ENCODE measurements around the gene CCDC154. TPM values are rescaled to one million over a fixed set of nuclear protein-coding genes. Genes with fewer than 3 reads are reported as not detected.

Gene CCDC154
- total and polyA plus RNA-seq, 2 of the 4 experiments (the other 2 are of a cell fraction): 0.09 TPM; not detected in 1

DNA sequence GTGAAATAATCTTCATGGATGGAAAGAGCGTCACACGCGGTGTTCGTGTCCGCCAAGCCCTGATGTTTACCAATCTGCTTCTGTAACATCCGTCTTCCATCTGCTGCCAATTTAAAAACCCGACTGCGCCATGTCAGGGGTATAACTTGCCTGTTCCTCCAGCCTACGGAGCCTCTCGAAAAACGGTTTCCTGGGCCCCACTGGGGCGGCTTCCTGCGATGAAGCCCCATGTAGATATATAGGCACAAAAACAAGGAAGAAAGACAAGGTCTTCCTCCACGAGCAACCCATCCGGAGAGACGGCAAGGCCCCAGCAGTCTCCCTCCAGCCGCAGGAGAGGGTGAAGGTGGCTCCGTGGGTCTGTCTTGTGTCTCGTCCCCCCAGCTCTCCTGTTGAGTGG is 44.3 kb upstream of the CCDC154 start, which contains the start of gene PTX4:
Gene PTX4, minus strand, starts transcription at position 326 of the 400 bp plus-strand sequence. Its CDS starts 35 bp downstream, at position 291.
- no peak within 1 kb of the TSS for H2AK5ac ChIP-seq (ENCODE audit: low read depth, low read length)
- no peak within 1 kb of the TSS for H3K27ac ChIP-seq (ENCODE audit: insufficient read depth, low read length)
- H3K4me3 ChIP-seq (ENCODE audit: insufficient read depth, low read depth, low read length): no peak within 1 kb of the TSS
- intact Hi-C loops (cut with micrococcal nuclease): no loop called here
- H3K4me1 ChIP-seq (ENCODE audit: control insufficient read depth, insufficient read depth, low read length): peaks cover 4% of the 10 kb centered on the region
- no TSS peak for BruUV-seq (replicated peaks)
- H2BK15ac ChIP-seq (ENCODE audit: low read depth, low read length): no peak within 1 kb of the TSS
- no peaks in the 10 kb centered on the region for H4K20me1 ChIP-seq (ENCODE audit: insufficient read depth, low read length)
- no peak within 1 kb of the TSS for H2BK120ac ChIP-seq (ENCODE audit: low read depth, low read length)
- DNase-seq: no peak
- H2BK20ac ChIP-seq (ENCODE audit: low read depth, low read length): no peak within 1 kb of the TSS
- H3K23ac ChIP-seq (ENCODE audit: low read depth, low read length): no peak within 1 kb of the TSS
- peaks cover 3% of the 10 kb centered on the region; the same call in 1 of the 2 replicates for H3K27me3 ChIP-seq (ENCODE audit: control insufficient read depth, insufficient read depth, low read length)
- no peak within 1 kb of the TSS for H3K9ac ChIP-seq (ENCODE audit: low read depth, low read length)
- peaks cover 0 to 9% of the 10 kb centered on the region in 2 experiments; a peak in 2 of 4 replicates for H3K79me1 ChIP-seq (ENCODE audit: low read depth in 1 of 2, low read length in 2 of 2)
- no peak within 1 kb of the TSS for H4K8ac ChIP-seq (ENCODE audit: low read depth in 2 of 2, low read length in 2 of 2)
- H2AFZ ChIP-seq (replicated peaks; ENCODE audit: low read length, poor library complexity): peak within 1 kb of the TSS; percentile 58
- H3K9me1 ChIP-seq (ENCODE audit: insufficient read depth, low read length): peaks cover 7% of the 10 kb centered on the region
- ChIA-PET CTCF (no interaction called here), POLR2A (ENCODE audit: unreplicated experiment) (no interaction called here)
- no peaks in the 10 kb centered on the region for H3K36me3 ChIP-seq (ENCODE audit: control insufficient read depth, insufficient read depth, low read length)
- 81% methylated on average over 9 of the region's 19 CpGs; no CpG with 5 or more reads in 1 of the 2 experiments for WGBS, 2 experiments (ENCODE audit: extremely low coverage in 2 of 2, insufficient read length in 1 of 2)
- H2BK5ac ChIP-seq (ENCODE audit: low read depth, low read length, poor library complexity, severe bottlenecking): no peak within 1 kb of the TSS
- H3K56ac ChIP-seq (ENCODE audit: extremely low read depth, insufficient read depth, low read length): no peak within 1 kb of the TSS
- no peak for ATAC-seq (ENCODE audit: low read depth)
- H3K18ac ChIP-seq (ENCODE audit: low read depth, low read length): no peak within 1 kb of the TSS
- H2AK9ac ChIP-seq (replicated peaks; ENCODE audit: low read depth, low read length, poor library complexity): no peak within 1 kb of the TSS
- no peak within 1 kb of the TSS for H4K5ac ChIP-seq (ENCODE audit: low read depth, low read length)
- H3K14ac ChIP-seq (replicated peaks; ENCODE audit: low read depth, low read length): no peak within 1 kb of the TSS
- dilution Hi-C loops (cut with HindIII; ENCODE audit: low sequenced_read_pairs, unreplicated experiment): no loop called here
- H4K91ac ChIP-seq (ENCODE audit: insufficient read depth, low read depth, low read length): no peak within 1 kb of the TSS
- in situ Hi-C loops (cut with MboI; ENCODE audit: low sequenced_read_pairs): no loop called here
- no peaks in the 10 kb centered on the region for H3K9me3 ChIP-seq (ENCODE audit: control insufficient read depth, insufficient read depth, low read length)
- TF ChIP-seq, protein P1, sequence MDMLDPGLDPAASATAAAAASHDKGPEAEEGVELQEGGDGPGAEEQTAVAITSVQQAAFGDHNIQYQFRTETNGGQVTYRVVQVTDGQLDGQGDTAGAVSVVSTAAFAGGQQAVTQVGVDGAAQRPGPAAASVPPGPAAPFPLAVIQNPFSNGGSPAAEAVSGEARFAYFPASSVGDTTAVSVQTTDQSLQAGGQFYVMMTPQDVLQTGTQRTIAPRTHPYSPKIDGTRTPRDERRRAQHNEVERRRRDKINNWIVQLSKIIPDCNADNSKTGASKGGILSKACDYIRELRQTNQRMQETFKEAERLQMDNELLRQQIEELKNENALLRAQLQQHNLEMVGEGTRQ (IDR thresholded peaks at IDR 0.05; ENCODE audit: low read depth, low read length): no peak
- H3K4me2 ChIP-seq (ENCODE audit: low read depth, low read length): no peak within 1 kb of the TSS
- no peak within 1 kb of the TSS for H3K4ac ChIP-seq (ENCODE audit: low read depth, low read length)

All from IMR-90 (cell line).